Heart left ventricle (tissue), 13 donors: ENCODE measurements around the gene KLHL5.

Experiments
- CTCF ChIP-seq, 12 donors: fragments of 200-600 bp; sonication (generic) in 4 of 12; IDR thresholded peaks; one replicate each; pipeline versions ENCODE4 v1.5.0 to v1.8.0; 2018 to 2022; ENCODE audit warnings: antibody characterized with exemption in 12 of 12, mild to moderate bottlenecking in 5 of 12
- POLR2A ChIP-seq, 2 donors: fragments of 450-650 bp; IDR thresholded peaks; one replicate each; pipeline ENCODE4 v1.6.1; 2017; ENCODE audit warnings: antibody characterized with exemption in 2 of 2, mild to moderate bottlenecking in 2 of 2, moderate library complexity in 2 of 2
- donor health status: ischemic (EF 13 %, LVEDD 7.1; RV severe dilation, severe dysfunction).
- donor health status: DM: no; HTN: yes; CAD: no.
- donor health status: DM: no; HTN: no; CAD: no.
- donor health status: ischemic (EF 25% LVEDD 6.9; RV normal size, moderate dysfunction).
- donor health status: ischemic (EF 25% LVEDD 5.7; RV mildly dilated, moderate dysfunction).
- donor health status: ischemic (EF 35%, LVEDD 5.7; RV mildly dilated, moderate dysfunction).
- donor health status: nonischemic (EF 11% LVEDD 7.7; RV severe dilation, severe dysfunction).
- donor health status: DM: yes; HTN: yes; CAD: no.
- donor health status: PGD.
- donor health status: ischemic (EF 29% LVEDD 5.4; RV normal size, mild dysfunction).
- donor health status: nonischemic (EF 23%, LVEDD 6.1; RV moderate dilation, normal function).

GRCh38 chr4:39054497-39054896 is 7.5 kb upstream of the KLHL5 start:
- TF ChIP-seq CTCF (IDR thresholded peaks at IDR 0.05) (no peak), POLR2A (IDR thresholded peaks at IDR 0.05) (no peak)
